HG02870 (cell line): ENCODE results near the gene ENPP6.
"Not testable (repeated sequence)": the region's sequence is repeated elsewhere in the genome, so short reads cannot be mapped to it uniquely, and the experiment has no call there.

Experiments
- ATAC-seq: cut with Tn5 transposase; IDR thresholded peaks from one replicate; pipeline ENCODE4 v1.9.1; 2021; ENCODE audit warnings: mild to moderate bottlenecking, moderate library complexity; ENCODE audit not compliant: unreplicated experiment

The ENPP6 gene

GRCh38 chr4:184237612-184238011 is 19.9 kb upstream of the ENPP6 start:
- peak; percentile 66 for ATAC-seq

DNA sequence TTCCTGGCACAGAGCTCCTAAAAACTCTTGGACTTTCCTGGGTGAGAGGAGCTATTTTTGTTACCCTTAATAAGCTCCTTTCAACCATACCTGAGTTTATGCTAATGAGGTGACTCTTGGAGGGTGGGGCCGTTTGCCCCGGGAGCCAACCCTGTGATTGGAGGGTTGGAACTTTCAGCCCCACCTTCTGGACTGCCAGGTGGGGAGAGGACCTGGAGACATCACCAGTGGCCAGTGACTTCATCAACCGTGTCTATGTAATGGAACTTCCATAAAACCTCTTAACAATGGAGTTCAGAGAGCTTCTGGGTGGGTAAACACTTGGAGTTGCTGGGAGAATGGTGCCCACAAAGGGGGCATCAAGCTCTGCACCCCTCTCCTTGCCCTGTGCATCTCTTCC is 17.9 kb upstream of the ENPP6 start:
- no peak for ATAC-seq

DNA sequence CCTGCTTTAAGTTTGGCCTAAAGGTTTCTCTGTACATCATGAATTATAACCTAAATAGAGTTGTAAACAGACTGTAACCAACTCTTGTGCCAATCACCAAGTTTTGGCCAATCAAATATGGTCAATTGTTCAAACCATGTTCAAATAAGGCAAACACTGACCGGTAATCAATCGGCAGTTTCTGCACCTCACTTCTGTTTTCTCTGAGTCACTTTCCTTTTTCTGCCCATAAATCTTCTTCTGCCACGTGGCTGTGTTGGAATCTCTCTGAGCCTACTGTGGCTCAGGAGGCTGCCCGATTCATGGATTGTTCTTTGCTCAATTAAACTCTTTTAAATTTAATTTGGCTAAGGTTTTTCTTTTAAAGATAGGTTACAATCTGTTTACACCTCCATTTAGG is 16.5 kb upstream of the ENPP6 start:
- ATAC-seq: no peak

GRCh38 chr4:184232975-184233374 is 15.3 kb upstream of the ENPP6 start:
- ATAC-seq: no peak

DNA sequence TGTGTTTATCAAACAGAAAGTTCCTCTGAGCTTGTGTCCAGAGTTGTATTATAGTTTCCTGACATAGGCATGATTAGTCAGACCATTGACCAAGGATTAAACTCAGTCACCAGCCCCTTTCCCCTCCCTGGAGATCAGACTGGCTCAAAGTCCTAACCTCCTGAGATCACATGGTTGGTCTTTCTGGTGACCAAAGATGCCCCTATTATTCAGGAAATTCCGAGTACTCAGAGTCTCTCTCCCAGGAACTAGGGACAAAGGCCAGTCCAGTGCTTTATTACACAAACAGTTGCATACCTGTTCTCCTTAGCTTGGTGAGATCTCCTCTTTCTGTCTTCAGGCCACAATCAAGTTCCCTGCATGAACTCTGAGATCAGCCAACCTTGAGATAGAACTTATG is 14.5 kb upstream of the ENPP6 start:
- ATAC-seq: no peak

GRCh38 chr4:184231573-184231972 is 13.9 kb upstream of the ENPP6 start:
- ATAC-seq: no peak

- no peak for ATAC-seq
These were observed 10.5 kb upstream of the ENPP6 start for GRCh38 chr4:184228056-184228705.

DNA sequence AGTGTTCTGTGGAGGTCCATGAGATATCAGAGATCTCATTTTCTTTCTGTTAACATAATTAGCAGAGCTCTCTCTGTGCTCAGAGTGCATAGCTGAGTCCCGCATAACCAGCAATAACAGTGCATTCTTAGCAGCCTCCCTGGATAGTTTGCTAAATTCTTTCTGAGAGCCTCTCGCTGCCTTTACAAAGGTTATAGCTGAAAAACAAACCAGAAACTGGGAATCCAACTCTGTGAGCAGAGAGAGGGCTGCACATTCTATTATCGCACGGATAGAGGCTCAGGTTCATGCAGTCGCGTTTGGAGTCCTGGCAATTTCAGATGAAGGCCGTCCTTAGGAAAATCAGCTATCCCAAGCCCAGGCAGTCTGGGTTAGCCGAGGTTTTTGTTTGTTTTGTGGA is 1.2 kb downstream of the ENPP6 start:
- no peak for ATAC-seq

GRCh38 chr4:184215709-184216328 is 1.9 kb downstream of the ENPP6 start:
- no peak for ATAC-seq

- no peak for ATAC-seq
These were observed 2.7 kb downstream of the ENPP6 start for GRCh38 chr4:184214931-184215330.

DNA sequence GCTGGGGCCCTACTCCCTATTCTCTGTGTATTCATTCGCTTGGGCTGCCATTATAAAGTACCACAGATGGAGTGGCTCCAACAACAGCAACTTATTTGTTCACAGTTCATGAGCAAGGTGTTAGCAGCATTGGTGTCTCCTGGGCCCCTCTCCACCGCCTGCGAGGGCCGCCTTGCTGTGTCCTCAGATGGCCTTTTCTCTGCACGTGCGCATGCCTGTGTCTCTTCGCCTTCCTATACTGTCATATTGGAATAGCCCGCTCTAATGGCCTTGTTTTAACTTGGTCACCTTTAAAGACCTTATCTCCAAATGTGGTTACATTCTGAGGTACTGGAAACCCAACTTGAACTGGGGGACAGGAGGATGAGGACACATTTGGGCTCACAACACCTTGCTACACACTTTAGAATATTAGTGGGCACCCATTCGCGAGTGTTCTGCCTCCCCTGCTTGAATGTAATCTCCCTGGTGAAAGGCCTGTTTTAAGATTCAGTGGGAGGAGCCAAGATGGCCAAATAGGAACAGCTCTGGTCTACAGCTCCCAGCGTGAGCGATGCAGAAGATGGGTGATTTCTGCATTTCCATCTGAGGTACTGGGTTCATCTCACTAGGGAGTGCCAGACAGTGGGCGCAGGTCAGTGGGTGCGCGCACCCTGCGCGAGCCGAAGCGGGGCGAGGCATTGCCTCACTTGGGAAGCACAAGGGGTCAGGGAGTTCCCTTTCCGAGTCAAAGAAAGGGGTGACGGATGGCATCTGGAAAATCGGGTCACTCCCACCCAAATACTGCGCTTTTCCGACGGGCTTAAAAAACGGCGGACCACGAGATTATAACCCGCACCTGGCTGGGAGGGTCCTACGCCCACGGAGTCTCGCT is 9.7 kb downstream of the ENPP6 start:
- not testable (repeated sequence) for ATAC-seq

- ATAC-seq: no peak
These were observed 12.4 kb downstream of the ENPP6 start for GRCh38 chr4:184205243-184205642.

DNA sequence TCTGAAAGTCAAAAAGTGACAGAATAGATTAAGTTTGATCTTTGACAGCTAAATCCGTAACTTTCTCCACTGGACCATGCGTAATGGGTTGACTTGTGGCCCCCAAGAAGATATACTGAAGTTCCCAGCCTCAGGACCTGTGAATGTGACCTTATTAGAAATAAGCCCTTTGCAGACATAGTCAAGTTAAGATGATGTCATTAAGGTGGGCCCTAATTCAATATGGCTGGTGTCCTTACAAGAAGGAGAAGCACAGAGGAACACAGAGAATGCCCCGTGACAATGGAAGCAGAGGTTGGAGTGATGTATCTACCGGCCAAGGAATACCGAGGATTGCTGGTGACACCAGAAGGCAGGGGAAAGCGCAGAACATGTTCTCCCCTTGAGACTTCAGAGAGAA is 14.4 kb downstream of the ENPP6 start:
- no peak for ATAC-seq

- ATAC-seq: no peak
These were observed 16.5 kb downstream of the ENPP6 start for GRCh38 chr4:184201179-184201578.

- ATAC-seq: no peak
These were observed 17.4 kb downstream of the ENPP6 start for GRCh38 chr4:184200296-184200695.

DNA sequence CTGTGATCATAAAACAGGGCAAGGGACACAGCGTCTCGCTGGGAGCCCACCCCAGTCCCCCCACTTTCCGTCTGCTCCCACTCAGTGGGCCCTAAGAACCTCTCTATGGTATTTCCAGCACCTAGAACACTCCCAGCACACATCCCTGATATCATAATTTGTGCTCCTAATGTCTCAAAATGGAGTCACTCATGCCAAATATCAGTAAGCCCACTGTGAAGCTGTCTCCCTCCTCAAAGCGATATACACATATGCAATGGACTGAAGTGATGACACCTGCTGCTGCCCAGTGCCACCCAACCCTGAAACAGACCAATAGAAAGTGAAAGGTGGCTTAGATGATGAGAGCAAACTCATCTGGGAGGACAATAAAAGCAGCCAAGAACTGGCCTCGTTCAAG is 17.9 kb downstream of the ENPP6 start:
- no peak for ATAC-seq

GRCh38 chr4:184198190-184198589 is 19.5 kb downstream of the ENPP6 start:
- ATAC-seq: no peak

DNA sequence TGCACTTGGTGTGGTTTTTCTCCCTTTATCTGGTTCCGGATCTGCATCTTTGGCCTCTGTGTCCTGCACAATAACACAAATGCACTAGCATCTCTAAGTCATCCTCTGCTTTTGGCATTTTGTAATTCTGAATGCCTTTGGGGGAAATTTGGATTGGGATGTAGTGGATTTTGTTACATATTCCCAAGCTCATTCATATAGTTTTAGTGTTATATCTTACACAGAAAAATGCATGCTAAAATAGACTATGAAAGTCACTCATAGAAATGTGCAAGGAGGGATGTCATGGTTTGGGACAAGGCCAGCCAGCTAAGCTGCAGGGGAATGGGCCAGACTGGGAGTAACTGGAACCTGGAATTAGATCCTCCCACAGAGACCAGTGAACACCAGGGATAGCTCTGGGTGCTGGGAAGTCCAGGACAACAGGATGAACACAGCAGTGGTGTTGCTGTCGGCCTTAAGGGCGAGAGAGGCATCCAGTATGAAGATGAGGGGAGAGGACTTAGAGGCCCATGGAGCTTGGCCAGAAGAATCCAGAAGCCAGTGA is 20.1 kb downstream of the ENPP6 start:
- no peak for ATAC-seq

DNA sequence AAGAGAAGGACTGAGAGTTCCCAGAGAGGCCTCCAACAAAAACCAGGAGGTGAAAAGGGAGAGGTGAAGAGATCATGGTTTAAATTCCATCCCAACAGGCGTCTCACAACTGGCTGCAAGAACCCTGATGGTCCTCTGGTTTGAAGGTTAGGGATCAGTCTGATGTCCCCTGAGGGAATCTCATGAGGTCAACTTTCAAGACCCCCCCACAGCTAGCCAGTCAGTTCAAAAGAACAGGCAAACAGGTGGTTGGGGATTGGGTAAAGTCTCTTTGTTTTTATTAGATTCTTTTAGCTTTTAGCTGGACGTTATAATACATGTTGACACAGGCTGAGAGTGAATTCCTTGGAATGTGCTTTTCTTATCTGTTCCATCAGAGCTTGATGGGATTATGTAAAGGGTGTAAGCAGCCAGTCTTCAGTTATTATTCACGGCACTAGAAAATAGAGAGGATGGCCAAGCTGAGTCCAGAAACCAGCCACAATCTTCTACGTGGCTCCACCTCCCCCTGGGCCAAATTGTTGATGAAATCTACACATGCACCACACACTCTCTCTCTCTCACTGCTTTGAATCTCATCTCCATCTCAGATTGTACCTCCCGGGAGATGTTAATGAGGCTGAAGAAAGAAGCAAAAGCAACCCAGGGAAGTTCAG is 20.8 kb downstream of the ENPP6 start:
- ATAC-seq: no peak

GRCh38 chr4:184193556-184194525 is 23.8 kb downstream of the ENPP6 start:
- no peak for ATAC-seq
